ENCODE results near the gene GPC6.

DNA sequence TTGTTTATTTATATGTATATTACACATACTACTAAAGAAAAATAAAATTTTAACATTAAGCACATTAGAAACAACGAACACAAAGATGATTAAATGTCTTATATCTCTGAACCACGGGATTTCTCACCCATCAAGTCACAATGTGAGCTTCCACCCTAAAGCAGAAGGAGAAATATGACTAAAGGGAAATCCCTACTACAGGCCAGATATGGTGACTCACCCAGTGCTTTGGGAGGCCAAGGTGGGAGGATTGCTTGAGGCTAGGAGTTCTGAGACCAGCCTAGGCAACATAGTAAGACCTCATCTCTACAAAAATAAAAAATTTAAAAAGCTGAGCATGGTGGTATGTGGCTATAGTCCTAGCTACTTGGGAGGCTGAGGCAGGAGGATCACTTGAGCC, 1228.3 kb downstream of the GPC6 start:
- TF ChIP-seq, protein P1, sequence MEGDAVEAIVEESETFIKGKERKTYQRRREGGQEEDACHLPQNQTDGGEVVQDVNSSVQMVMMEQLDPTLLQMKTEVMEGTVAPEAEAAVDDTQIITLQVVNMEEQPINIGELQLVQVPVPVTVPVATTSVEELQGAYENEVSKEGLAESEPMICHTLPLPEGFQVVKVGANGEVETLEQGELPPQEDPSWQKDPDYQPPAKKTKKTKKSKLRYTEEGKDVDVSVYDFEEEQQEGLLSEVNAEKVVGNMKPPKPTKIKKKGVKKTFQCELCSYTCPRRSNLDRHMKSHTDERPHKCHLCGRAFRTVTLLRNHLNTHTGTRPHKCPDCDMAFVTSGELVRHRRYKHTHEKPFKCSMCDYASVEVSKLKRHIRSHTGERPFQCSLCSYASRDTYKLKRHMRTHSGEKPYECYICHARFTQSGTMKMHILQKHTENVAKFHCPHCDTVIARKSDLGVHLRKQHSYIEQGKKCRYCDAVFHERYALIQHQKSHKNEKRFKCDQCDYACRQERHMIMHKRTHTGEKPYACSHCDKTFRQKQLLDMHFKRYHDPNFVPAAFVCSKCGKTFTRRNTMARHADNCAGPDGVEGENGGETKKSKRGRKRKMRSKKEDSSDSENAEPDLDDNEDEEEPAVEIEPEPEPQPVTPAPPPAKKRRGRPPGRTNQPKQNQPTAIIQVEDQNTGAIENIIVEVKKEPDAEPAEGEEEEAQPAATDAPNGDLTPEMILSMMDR (IDR thresholded peaks at IDR 0.05; ENCODE audit: extremely low read depth in 1 of 2, insufficient read depth in 1 of 2, low read depth in 1 of 2, low read length in 2 of 2): no peak
- TF ChIP-seq POLR2A (IDR thresholded peaks at IDR 0.05; ENCODE audit: low read depth, low read length) (no peak), JUN (IDR thresholded peaks at IDR 0.05; ENCODE audit: borderline replicate concordance, insufficient read depth, insufficient read length, low read depth) (no peak), POLR2AphosphoS5 (IDR thresholded peaks at IDR 0.05; ENCODE audit: insufficient read depth, low read depth, low read length) (no peak), EZH2 (IDR thresholded peaks at IDR 0.05; ENCODE audit: borderline replicate concordance, low read depth, low read length, severe bottlenecking) (no peak), MYC (IDR thresholded peaks at IDR 0.05; ENCODE audit: low read depth, low read length) (no peak)
- TF ChIP-seq, protein P2, sequence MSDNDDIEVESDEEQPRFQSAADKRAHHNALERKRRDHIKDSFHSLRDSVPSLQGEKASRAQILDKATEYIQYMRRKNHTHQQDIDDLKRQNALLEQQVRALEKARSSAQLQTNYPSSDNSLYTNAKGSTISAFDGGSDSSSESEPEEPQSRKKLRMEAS (IDR thresholded peaks at IDR 0.05; ENCODE audit: insufficient read depth, insufficient read length): no peak

All from endothelial cell of umbilical vein (primary cell).